Mesenchymal stem cell (in vitro differentiated cells and primary cell): ENCODE results near the gene RABEP2.

Experiments used
- DNase-seq: peaks from one replicate; pipeline ENCODE4 v3.0.0-alpha.2; 2013
- H2AFZ ChIP-seq: one replicate; pipeline ENCODE4 v1.6.1; 2013; ENCODE audit warnings: low read depth, mild to moderate bottlenecking, control low read depth, inconsistent platforms, low read length, moderate library complexity
- H2AK5ac ChIP-seq: 2 replicates; pipeline ENCODE4 v1.6.1; 2013; ENCODE audit warnings: low read length, moderate library complexity, mild to moderate bottlenecking, inconsistent platforms; ENCODE audit not compliant: severe bottlenecking
- H2BK120ac ChIP-seq: one replicate; pipeline ENCODE4 v1.6.1; 2013; ENCODE audit warnings: low read depth, mild to moderate bottlenecking, inconsistent platforms, low read length, moderate library complexity
- H2BK12ac ChIP-seq, 2 experiments: one replicate each; pipeline ENCODE4 v1.6.1; 2013; ENCODE audit warnings: inconsistent platforms in 2 of 2, low read length in 2 of 2, mild to moderate bottlenecking in 2 of 2, moderate library complexity in 2 of 2, control low read depth in 1 of 2
- H2BK15ac ChIP-seq: one replicate; pipeline ENCODE4 v1.6.1; 2013; ENCODE audit warnings: mild to moderate bottlenecking, low read depth, inconsistent platforms; ENCODE audit not compliant: poor library complexity, severe bottlenecking
- H2BK5ac ChIP-seq: 2 replicates; pipeline ENCODE4 v1.6.1; 2013; ENCODE audit warnings: low read depth, mild to moderate bottlenecking, low read length, control low read depth, inconsistent platforms; ENCODE audit not compliant: poor library complexity, severe bottlenecking
- H3K14ac ChIP-seq, 2 experiments: one replicate each; pipeline ENCODE4 v1.6.1; 2013; ENCODE audit warnings: inconsistent platforms in 2 of 2, low read length in 2 of 2, control low read depth in 1 of 2, mild to moderate bottlenecking in 1 of 2, moderate library complexity in 1 of 2
- H3K18ac ChIP-seq, 2 experiments: one replicate each; pipeline ENCODE4 v1.6.1; 2013; ENCODE audit warnings: inconsistent platforms in 2 of 2, low read length in 2 of 2, control low read depth in 1 of 2, low read depth in 1 of 2, mild to moderate bottlenecking in 1 of 2
- H3K23ac ChIP-seq, 2 experiments: one replicate each; pipeline ENCODE4 v1.6.1; 2013; ENCODE audit warnings: inconsistent platforms in 2 of 2, low read length in 2 of 2, mild to moderate bottlenecking in 2 of 2, moderate library complexity in 2 of 2, control low read depth in 1 of 2
- H3K27ac ChIP-seq: 2 replicates; pipeline ENCODE4 v1.5.1; 2013; ENCODE audit warnings: mild to moderate bottlenecking, moderate library complexity, low read length, control low read depth, inconsistent platforms; ENCODE audit not compliant: poor library complexity, severe bottlenecking
- H3K27me3 ChIP-seq, 2 experiments: 2 replicates each; pipeline versions ENCODE4 v1.6.1 to v1.7.0; 2013; ENCODE audit warnings: low read length in 2 of 2, mild to moderate bottlenecking in 2 of 2, moderate library complexity in 2 of 2, control low read depth in 1 of 2, inconsistent platforms in 1 of 2; ENCODE audit not compliant: control insufficient read depth in 1 of 2, insufficient read depth in 1 of 2
- H3K36me3 ChIP-seq, 2 experiments: 2 replicates each; pipeline versions ENCODE4 v1.6.1 to v1.7.0; 2013; ENCODE audit warnings: low read length in 2 of 2, control low read depth in 1 of 2, inconsistent platforms in 1 of 2, low read depth in 1 of 2, mild to moderate bottlenecking in 1 of 2; ENCODE audit not compliant: insufficient read depth in 2 of 2, control insufficient read depth in 1 of 2
- H3K4ac ChIP-seq, 2 experiments: one replicate each; pipeline ENCODE4 v1.6.1; 2013; ENCODE audit warnings: inconsistent platforms in 2 of 2, low read length in 2 of 2, mild to moderate bottlenecking in 2 of 2, moderate library complexity in 2 of 2, control low read depth in 1 of 2, low read depth in 1 of 2
- H3K4me1 ChIP-seq: 2 replicates; pipeline ENCODE4 v1.6.1; 2013; ENCODE audit warnings: low read depth, low read length, control low read depth; ENCODE audit not compliant: control insufficient read depth, insufficient read depth
- H3K4me2 ChIP-seq: 2 replicates; pipeline ENCODE4 v1.6.1; 2013; ENCODE audit warnings: low read length, mild to moderate bottlenecking, inconsistent platforms; ENCODE audit not compliant: poor library complexity, severe bottlenecking
- H3K4me3 ChIP-seq, 2 experiments: 2 replicates each; pipeline versions ENCODE4 v1.5.1 to v1.7.0; 2013; ENCODE audit warnings: low read length in 2 of 2, mild to moderate bottlenecking in 2 of 2, control low read depth in 1 of 2, low read depth in 1 of 2; ENCODE audit not compliant: insufficient read depth in 1 of 2
- H3K79me1 ChIP-seq: replicated peaks from 2 replicates; pipeline ENCODE4 v1.6.1; 2013; ENCODE audit warnings: mild to moderate bottlenecking, control low read depth, low read length, inconsistent platforms; ENCODE audit not compliant: poor library complexity, severe bottlenecking
- H3K9ac ChIP-seq: 2 replicates; pipeline ENCODE4 v1.7.0; 2013; ENCODE audit warnings: mild to moderate bottlenecking, low read length, moderate library complexity
- H3K9me3 ChIP-seq: 2 replicates; pipeline ENCODE4 v1.7.0; 2013; ENCODE audit warnings: mild to moderate bottlenecking, low read length; ENCODE audit not compliant: control insufficient read depth
- H4K8ac ChIP-seq: one replicate; pipeline ENCODE4 v1.6.1; 2013; ENCODE audit warnings: inconsistent platforms, mild to moderate bottlenecking, low read length, moderate library complexity
- H4K91ac ChIP-seq: one replicate; pipeline ENCODE4 v1.6.1; 2013; ENCODE audit warnings: mild to moderate bottlenecking, low read length, inconsistent platforms
- WGBS: methylation state at CpG from one replicate; pipeline ENCODE4 v1.1.7; 2013; ENCODE audit warnings: mixed read lengths; 5-methylcytosine and 5-hydroxymethylcytosine counted together

The RABEP2 gene

DNA sequence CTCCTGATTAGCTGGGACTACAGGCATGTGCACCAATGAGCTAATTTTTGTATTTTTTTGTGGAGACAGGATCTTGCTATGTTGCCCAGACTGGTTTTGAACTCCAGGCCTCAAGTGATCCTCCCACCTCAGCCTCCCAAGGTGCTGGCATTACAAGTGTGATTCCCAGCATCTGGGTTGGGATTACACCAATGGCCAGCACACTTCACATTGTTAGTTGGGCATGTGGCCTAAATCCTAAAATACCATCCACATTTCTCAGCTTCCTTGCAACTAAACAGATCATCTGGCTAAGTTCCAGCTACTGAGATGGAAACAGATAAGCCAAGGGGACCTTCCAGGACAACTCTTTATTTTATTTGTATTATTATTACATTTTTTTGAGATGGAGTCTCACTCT, 9.9 kb downstream of the RABEP2 start:
- Histone ChIP-seq H4K91ac (no peak overlapping the region), H3K4me3 (no peak overlapping the region), H3K9me3 (no peaks in the 10 kb centered on the region), H3K18ac (no peak overlapping the region), H3K4ac (no peak overlapping the region), H2AK5ac (no peak overlapping the region), H4K8ac (no peak overlapping the region), H3K27me3 (no peaks in the 10 kb centered on the region), H3K4me2 (no peak overlapping the region), H2BK120ac (no peak overlapping the region), H3K9ac (no peak overlapping the region), H2BK5ac (no peak overlapping the region), H3K14ac (no peak overlapping the region), H2BK15ac (no peak overlapping the region), H3K23ac (no peak overlapping the region), H3K79me1 (peaks cover 6% of the 10 kb centered on the region), H3K4me1 (peaks cover 2% of the 10 kb centered on the region), H3K27ac (no peak overlapping the region), H2BK12ac (no peak overlapping the region), H3K36me3 (peaks cover 66 to 75% of the 10 kb centered on the region in 2 experiments), H2AFZ (no peak overlapping the region)
- DNase-seq = peak; percentile 37

DNA sequence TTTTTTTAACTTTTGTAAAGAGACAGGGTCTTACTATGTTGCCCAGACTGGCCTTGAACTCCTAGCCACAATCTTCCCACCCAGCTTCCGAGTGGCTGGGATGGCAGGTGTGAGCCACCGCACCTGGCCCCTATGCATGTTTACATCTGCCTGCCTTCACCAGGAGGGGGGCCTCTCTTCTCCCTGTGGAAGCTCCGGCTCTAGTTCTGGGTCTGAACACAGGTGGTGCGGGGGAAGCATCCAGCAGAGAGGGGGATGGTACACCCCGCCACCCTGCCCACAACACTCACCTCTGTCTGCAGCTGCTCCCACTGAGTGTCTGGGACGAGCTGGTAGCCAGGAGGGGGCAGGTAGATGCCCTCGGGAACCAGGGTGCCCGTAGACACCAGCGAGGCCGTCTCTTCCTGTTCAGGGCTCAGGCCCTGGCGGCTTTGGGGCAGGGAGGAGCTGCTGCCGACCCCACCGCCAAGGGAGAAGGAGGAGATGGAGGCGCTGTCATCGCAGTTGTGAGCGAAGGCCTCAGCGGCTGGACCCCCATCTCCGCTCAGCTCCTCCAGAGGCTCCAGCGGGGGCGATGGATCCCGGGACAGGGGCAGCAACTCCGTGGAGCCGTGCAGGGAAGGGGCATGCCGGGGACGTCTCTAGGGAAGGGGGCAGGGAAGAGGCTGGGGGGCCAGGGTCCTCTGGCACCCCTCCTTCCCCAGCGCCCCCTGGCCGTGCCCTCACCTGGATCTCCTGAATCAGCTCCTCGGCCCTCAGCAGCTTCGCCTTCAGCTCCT, 10.9 kb downstream of the RABEP2 start:
- no peak for DNase-seq
- Histone ChIP-seq H3K18ac (no peak overlapping the region), H3K23ac (no peak overlapping the region), H2BK15ac (no peak overlapping the region), H2AFZ (no peak overlapping the region), H3K4ac (no peak overlapping the region), H4K91ac (peak overlapping the region; percentile 39), H3K36me3 (peaks cover 61 to 71% of the 10 kb centered on the region in 2 experiments), H3K79me1 (peaks cover 6% of the 10 kb centered on the region), H2BK12ac (no peak overlapping the region), H2BK5ac (no peak overlapping the region), H3K14ac (no peak overlapping the region), H3K4me1 (peaks cover 2% of the 10 kb centered on the region), H4K8ac (no peak overlapping the region), H3K4me2 (no peak overlapping the region), H2BK120ac (no peak overlapping the region), H2AK5ac (no peak overlapping the region), H3K27ac (no peak overlapping the region), H3K27me3 (no peaks in the 10 kb centered on the region), H3K9ac (no peak overlapping the region), H3K4me3 (no peak overlapping the region), H3K9me3 (no peaks in the 10 kb centered on the region)
- 94% methylated on average over 28 of the region's 29 CpGs for WGBS

DNA sequence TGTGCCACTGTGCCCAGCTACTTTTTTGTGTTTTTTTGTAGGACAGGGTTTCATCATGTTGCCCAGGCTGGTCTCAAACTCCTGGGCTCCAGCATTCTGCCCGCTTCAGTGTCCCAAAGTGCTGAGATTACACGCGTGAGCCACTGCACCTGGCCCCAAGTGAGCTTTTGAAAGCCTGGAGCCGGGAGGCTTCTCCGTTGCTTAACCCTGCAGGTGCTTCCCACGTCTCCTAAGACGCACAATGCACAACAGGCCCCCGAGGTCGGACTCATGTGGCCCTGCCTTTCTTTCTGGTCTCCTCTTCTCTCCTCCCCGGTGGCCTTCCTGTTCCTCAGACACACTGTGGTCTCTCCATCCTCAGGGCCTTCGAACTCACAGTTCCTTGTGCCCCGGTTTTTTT, 12.5 kb downstream of the RABEP2 start:
- H3K27ac ChIP-seq = no peak overlapping the region
- H2AFZ ChIP-seq = no peak overlapping the region
- no peak overlapping the region for H2AK5ac ChIP-seq
- no peak overlapping the region for H4K91ac ChIP-seq
- H2BK12ac ChIP-seq = no peak overlapping the region
- H2BK5ac ChIP-seq = no peak overlapping the region
- H3K18ac ChIP-seq = no peak overlapping the region
- peaks cover 6% of the 10 kb centered on the region for H3K79me1 ChIP-seq
- no peak overlapping the region for H3K4ac ChIP-seq
- no peaks in the 10 kb centered on the region for H3K9me3 ChIP-seq
- no peak overlapping the region for H3K14ac ChIP-seq
- H3K4me2 ChIP-seq = no peak overlapping the region
- H3K4me1 ChIP-seq = peaks cover 2% of the 10 kb centered on the region
- no peak overlapping the region for H3K23ac ChIP-seq
- DNase-seq = no peak
- H3K36me3 ChIP-seq = peaks cover 59 to 68% of the 10 kb centered on the region in 2 experiments
- no peak overlapping the region for H2BK15ac ChIP-seq
- H2BK120ac ChIP-seq = no peak overlapping the region
- no peak overlapping the region for H3K4me3 ChIP-seq
- 94% methylated on average over 12 of the region's 12 CpGs for WGBS
- no peak overlapping the region for H3K9ac ChIP-seq
- H3K27me3 ChIP-seq = no peaks in the 10 kb centered on the region
- H4K8ac ChIP-seq = no peak overlapping the region

DNA sequence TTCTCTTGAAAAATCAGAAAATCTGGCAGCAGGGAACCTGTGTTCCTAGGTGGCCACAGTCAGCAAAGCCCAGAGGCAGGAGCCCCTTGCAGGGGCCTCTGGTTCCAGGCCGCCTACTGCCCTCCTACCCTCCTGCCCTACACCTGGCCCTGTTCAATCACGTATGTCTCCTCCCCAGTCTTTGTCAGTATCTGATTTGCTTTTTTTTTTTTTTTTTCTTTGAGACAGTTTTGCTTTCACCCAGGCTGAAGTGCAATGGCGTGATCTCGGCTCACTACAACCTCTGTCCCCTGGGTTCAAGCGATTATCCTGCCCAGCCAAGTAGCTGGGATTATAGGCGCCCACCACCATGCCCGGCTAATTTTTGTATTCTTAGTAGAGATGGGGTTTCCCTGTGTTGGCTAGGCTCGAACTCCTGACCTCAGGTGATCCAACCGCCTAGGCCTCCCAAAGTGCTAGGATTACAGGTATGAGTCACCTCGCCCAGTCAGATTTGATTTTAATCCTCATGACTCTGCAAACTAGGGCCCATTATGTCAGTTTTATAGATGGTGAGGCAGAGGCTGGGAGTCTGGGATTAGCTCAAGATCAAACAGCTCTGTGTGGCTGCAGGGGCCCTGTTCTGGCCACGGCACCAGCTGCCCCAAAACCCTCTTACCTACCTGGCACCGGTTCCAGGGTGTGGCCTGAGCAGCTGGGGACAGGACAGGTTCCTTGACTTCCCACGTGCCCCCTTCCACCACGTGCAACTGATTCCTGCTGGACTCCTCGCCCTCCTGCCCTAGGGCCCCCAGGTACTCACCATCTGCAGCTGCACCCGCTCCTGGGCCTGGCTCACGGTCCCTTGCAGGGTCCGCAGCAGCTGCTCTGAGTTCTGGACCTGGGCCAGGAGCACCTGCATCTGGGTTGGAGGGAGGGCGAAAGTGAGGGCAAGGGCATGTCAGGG, 14.7 kb downstream of the RABEP2 start:
- Histone ChIP-seq H2BK5ac (no peak overlapping the region), H3K27ac (no peak overlapping the region), H3K4me2 (no peak overlapping the region), H3K18ac (no peak overlapping the region), H3K4ac (no peak overlapping the region), H3K27me3 (no peaks in the 10 kb centered on the region), H2BK12ac (no peak overlapping the region), H3K4me1 (peaks cover 2% of the 10 kb centered on the region), H3K36me3 (peaks cover 45 to 71% of the 10 kb centered on the region in 2 experiments), H3K14ac (no peak overlapping the region), H2BK15ac (no peak overlapping the region), H2AFZ (no peak overlapping the region), H3K79me1 (peaks cover 6% of the 10 kb centered on the region), H4K91ac (no peak overlapping the region), H3K9me3 (no peaks in the 10 kb centered on the region), H3K23ac (no peak overlapping the region), H2AK5ac (no peak overlapping the region), H3K4me3 (no peak overlapping the region), H2BK120ac (no peak overlapping the region), H3K9ac (no peak overlapping the region), H4K8ac (no peak overlapping the region)
- 92% methylated on average over 18 of the region's 19 CpGs for WGBS
- DNase-seq = no peak
